ENCODE measurements around the gene NFIB.

NFIB gene

GRCh38 chr9:14249527-14249926 is 64.4 kb downstream of the NFIB start:
- DNase-seq (ENCODE audit: low read depth in 2 of 2, low spot score in 1 of 2), result no peak

DNA sequence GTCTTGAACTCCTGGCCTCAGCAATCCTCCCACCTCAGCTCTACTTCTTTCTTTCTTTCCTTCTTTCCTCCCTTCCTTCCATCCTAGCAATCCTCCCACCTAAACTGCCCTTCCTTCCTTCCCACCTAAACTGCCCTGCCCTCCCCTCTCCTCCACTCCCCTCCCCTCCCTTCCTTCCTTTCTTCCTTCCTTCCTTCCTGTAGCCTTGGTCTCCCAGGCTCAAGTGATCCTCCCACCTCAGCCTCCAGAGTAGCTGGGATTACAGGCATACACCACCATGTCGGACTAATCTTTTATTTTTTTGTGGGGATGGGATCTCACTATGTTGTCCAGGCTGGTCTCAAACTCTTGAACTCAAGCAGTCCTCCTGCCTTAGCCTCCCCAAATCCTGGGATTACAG is 65.8 kb downstream of the NFIB start:
- DNase-seq (ENCODE audit: low read depth in 2 of 2, low spot score in 1 of 2), result no peak

DNA sequence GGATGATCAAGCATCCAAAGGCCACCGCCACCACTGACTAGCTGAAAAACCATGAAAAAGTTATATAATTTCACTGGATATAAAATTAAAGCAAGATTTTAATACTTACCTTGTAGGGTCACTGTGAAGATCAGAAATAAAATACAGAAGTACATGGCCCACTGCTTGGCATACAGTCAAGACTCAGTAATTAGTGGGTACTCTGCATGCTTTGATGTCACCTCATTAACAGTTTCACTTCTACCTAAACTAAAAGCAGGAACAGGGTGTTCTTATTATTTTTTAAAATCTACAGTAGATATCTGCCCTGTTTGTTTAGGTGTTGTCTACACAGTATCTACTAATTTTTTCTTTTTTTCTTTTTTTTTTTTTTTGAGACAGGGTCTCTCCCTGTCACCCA is 66.4 kb downstream of the NFIB start:
- no peak for DNase-seq (ENCODE audit: low read depth in 2 of 2, low spot score in 1 of 2)

DNA sequence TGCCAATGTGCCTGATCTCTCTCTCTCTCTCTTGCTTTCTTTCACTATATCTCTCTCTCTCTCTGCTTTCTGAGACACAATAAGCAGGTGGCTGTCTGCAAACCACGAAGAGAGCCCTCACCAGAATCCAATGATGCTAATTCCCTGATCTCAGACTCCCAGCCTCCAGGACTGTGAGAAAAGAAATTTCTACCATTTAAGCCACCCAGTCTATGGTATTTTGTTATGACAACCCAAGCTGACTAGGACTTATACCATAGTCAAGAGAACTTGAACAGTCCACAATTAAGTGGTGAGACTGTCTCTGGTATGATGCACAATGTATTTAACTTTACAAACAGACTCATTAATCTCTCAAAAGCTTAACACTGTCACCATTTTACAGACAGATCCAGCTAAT is 67.0 kb downstream of the NFIB start:
- DNase-seq (ENCODE audit: low read depth in 2 of 2, low spot score in 1 of 2), result no peak

DNA sequence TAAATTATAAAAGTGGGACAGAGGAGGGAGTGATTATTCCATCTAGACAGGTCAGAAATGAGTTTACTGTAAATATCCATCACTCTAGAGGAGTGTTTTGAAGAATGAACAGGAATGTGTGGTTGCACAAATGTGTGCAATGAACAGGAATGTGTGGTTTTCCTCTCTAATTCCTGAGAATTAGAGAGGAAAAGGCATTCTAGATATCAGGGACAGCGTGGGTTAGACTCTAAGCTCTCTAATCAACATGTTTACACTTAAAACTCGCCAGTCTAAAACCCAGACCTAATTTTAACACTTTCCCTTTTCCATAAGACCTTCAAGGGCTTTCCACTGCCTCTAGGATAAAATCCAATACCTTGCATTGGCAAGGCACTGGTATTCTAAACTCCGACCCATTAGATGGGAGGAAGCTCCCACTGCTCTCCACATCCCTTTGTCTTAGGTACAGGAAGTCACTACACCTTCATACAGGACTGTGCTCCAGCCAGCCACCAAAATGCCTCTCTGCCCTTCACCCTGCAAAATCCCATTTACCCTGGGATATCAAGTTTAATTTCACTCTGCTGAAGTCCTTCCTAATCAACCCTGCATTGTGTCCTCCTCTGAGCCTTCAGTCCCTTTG is 67.9 kb downstream of the NFIB start:
- DNase-seq (ENCODE audit: low read depth in 2 of 2, low spot score in 1 of 2), result no peak

GRCh38 chr9:14243514-14244042 is 70.4 kb downstream of the NFIB start:
- DNase-seq (ENCODE audit: low read depth in 2 of 2, low spot score in 1 of 2), result no peak

DNA sequence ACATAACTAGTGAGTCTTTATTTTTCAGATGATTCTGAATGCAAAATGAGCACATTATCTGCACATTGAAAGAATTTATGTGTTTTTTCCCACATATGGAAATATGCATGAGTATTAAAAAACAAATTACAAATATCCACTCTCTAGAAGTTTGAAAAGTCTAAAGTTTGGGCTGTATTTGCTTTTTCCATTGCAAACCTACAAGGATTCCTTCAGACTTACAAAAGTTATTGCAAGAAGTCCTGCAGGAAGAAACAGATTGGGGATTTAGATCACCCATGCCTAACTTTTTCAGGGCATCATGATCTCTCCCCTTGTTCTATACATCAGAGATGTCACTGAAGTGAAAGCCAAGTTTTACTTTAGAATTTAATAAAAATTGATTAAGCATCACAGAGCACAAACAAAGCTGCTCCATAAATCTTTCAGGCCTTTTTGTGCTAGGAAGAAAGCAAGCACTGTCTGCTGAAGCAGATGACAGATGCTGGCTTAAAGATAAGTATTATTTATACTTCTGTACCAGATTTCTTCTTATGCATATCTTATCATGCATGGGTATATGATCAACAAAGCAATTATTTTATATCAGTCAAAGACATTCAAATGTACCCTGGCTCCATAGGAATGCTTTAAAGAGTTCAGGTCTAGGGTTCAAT is 71.7 kb downstream of the NFIB start:
- DNase-seq (ENCODE audit: low read depth in 2 of 2, low spot score in 1 of 2), result no peak

DNA sequence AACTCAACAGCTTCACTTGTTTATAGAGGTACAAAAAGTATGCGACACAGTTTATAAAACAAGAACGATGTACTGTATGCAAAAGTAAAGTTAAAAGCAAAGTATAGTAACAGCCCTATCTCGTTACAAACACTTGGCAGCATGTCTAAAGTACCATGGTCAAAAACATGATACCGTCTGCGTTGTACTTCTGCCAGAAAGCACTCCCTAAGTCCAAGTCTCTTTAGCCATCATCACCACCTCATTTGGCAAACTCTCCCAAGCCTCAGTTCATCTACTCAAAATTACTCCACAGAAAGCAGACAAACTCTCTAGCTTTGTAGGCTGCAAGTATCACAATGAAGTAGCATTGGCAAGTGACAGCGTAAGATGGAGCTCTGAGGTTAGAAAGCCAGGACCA is 73.4 kb downstream of the NFIB start:
- DNase-seq (ENCODE audit: low read depth in 2 of 2, low spot score in 1 of 2), result no peak

DNA sequence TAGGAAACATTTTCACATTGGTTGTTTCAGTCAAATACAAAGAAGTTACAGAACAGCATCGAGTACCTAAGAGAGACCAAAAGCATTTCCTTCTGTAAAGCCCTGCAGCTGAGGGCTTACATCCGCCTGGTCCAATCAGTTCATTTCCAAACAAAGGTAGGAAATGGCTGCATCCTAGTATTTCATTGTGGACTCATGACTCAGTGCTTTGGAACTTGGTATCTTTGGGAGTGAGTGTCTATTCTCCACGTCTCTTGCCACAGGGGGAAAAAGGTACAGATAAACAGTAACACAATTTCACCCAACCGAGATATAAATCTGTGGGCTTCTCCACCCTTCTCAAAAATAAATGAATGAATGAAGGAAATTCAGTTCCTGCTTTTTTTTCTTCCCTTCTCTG is 75.4 kb downstream of the NFIB start:
- DNase-seq (ENCODE audit: low read depth in 2 of 2, low spot score in 1 of 2), result no peak

DNA sequence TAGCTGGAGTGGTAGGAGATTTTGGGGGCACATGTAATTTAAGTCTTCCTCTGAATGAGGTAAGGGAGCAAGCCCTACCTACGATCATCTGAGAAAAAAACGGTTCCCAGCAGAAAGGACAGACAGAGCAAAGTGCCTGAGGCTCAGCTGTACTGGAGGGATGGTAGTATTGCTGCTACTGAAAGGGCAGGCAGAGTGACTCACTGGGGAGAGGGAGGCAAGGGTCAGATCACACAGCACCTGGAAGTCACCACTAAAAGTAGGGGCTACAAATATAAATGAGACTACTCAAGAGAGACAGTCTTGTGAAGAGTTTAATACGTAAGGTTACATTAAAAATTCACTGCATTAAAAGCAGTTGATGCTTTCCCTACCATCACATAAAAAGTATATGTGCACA is 75.9 kb downstream of the NFIB start:
- DNase-seq (ENCODE audit: low read depth in 2 of 2, low spot score in 1 of 2), result no peak

DNA sequence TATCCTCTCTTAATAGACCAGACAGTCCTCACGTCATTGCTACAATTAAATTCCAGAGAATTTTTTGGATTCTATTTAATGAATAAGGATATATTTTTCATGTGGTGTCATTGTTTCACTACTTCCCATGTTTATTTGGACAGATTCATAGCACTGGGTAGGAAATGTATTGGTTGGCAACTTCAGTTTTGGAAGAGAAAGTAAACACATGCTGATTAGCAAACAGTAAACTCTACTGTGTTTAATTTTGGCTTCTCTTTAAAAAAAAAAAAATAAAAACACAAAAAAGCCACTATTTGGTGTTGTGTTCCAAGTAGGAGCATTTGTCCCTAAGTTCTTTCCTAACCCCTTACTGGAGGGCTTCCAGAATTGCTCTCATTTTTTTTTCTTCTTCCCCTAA is 77.3 kb downstream of the NFIB start:
- no peak for DNase-seq (ENCODE audit: low read depth in 2 of 2, low spot score in 1 of 2)

- no peak for DNase-seq (ENCODE audit: low read depth in 2 of 2, low spot score in 1 of 2)
Measured at GRCh38 chr9:14232111-14232510, 81.8 kb downstream of the NFIB start.

DNA sequence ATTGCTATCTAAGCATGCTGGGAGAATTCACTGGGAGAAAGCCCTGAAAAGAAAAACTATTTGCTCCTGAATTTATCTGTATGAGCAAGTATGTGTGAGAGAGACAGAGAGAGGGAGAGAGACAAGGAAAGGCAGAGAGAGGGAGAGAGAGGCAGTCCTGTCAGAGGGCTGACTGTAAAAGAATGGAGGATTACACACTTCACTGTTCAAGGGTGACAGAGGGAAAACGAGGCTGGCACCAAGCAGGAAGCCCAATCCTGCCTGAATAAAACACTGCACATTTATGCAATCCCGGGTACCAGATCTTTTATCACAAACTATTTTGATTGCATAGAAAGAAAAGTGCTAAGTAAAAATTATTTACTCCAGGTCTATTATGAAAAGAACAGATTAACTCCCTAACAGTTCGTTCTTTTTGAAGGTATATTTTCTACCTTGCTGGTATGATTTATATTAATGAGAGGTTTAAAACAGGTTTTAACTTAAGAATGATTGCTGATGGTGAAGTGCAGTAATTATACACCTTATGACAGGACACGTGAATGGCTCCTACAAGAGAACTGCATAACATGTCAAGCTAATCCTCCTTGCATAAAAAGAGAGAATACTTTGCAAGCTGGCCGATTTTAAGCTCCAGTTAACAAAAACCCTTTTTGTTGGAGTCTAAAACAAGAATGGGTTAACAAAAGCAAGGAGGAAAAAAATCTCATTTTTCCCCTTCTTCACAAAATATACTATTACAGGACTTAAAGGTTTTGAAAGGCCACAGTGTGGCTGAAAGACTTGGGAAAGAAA is 82.5 kb downstream of the NFIB start:
- no peak for DNase-seq (ENCODE audit: low read depth in 2 of 2, low spot score in 1 of 2)

DNA sequence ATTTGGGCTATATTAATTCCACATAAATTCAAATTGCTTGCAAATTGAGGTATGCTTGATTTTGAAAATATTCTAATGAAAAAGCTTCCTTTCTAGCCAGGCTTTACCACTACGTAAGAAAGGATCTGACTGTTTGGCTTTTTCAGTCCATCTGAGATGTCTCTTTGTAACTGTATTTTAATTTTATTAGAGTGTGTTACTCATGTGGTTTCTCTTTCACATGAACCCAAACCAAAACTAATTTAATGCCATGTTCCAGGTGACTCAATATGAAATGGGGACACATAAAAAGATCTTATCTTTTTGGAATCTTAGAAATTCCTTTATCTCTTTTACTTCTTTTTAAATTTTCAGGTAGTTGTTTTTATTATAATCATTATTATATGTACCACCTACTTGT is 85.3 kb downstream of the NFIB start:
- DNase-seq (ENCODE audit: low read depth in 2 of 2, low spot score in 1 of 2), result no peak

DNA sequence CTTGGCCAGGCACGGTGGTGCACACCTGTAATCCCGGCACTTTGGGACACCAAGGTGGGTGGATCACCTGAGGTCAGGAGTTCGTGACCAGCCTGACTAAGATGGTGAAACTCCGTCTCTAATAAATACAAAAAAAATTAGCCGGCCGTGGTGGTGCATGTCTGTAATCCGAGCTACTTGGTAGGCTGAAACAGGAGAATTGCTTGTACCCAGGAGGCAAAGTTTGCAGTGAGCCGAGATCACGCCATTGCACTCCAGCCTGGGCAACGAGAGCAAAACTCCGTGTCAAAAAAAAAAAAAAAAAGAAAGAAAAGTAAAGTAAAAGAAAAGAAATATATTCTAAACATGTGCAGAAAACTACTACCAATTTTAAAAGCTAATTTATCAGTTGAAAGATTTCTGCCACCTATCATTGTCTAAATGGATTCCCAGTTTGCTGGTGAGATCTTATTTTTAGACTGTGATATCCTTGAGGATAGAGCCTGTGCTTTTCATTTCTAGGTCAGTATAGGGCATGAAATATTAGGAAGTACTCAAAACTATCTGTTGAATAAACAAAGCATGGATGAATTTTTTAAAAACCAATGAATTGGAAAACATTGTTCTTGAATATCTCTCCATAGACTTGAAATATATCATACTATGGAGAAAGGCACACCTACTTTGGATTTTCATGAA is 86.9 kb downstream of the NFIB start:
- no peak for DNase-seq (ENCODE audit: low read depth in 2 of 2, low spot score in 1 of 2)

GRCh38 chr9:14223081-14223480 is 90.9 kb downstream of the NFIB start:
- no peak for DNase-seq (ENCODE audit: low read depth in 2 of 2, low spot score in 1 of 2)

- DNase-seq (ENCODE audit: low read depth in 2 of 2, low spot score in 1 of 2), result no peak
Measured at GRCh38 chr9:14222149-14222835, 91.6 kb downstream of the NFIB start.

DNA sequence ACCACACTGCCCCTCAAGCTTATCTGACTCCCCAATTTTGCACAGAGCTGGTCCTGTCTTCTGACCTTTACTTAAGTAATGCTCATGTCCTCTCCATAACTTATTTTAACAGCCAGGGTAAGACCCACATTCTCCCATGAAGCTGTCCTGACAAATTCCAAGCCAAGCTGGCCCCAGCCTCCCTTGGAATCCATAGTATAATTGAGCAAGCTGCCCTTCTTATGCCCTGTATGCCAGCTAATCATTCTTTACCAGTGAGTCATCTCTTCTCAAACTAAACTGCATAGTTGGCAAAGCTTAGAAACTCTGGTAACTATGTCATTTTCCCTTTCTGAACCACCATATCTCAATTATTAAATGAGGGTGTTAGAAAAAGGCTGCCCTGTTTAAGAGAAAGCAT is 92.4 kb downstream of the NFIB start:
- DNase-seq (ENCODE audit: low read depth in 2 of 2, low spot score in 1 of 2), result no peak

DNA sequence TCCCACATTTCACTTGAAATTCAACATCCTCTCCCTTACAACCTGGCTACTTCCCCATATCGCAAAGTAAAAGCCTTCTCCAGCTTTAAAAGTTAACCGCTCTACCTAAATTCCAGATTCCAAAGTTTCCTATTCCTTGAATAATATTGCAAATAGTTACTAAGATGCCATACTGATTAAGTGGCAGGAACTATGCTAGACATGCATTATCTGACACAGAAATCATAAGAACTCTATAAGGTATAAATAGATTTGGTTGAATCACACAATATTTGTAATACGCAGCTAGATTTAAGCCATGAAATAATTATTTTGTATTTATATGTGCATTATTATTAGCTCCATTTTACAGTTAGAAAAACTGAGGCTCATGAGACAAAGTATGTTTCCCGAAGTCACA is 92.8 kb downstream of the NFIB start:
- DNase-seq (ENCODE audit: low read depth in 2 of 2, low spot score in 1 of 2), result no peak

- no peak for DNase-seq (ENCODE audit: low read depth in 2 of 2, low spot score in 1 of 2)
Measured at GRCh38 chr9:14220256-14220655, 93.7 kb downstream of the NFIB start.

DNA sequence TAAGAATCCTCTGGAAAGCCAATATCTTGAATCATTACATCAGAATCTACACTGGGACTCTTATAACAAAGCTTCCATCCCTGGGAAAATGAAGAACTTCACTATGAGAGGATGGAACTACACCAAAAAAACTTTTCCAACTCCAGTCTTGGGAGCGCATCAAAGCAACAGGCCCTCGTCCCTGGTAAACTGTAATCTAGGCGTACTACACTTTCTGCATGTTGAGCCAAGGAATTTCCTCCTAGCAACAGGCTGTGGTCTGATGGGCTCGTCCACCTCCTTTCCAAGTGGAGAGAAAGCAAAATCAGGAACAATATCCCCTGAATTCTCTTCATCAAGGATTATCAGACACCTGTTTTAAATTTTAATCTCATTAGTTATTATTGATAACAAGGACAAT is 94.1 kb downstream of the NFIB start:
- no peak for DNase-seq (ENCODE audit: low read depth in 2 of 2, low spot score in 1 of 2)

All from stimulated activated CD8-positive, alpha-beta memory T cell treated with anti-CD3 and anti-CD28 coated beads, Interleukin-4, amount 100 ng/mL, for 1 hour (primary cell).